Stimulated activated effector memory CD8-positive, alpha-beta T cell treated with anti-CD3 and anti-CD28 coated beads, Interleukin-12 subunit alpha, Interleukin-12 subunit beta, amount 100 ng/mL, for 72 hours (primary cell): ENCODE measurements around the gene EPB41L4A.
A peak's percentile ranks its signal among the peaks of the same experiment; 100 is the strongest.

Experiments used
- ATAC-seq: fragments of 150-1000 bp; cut with Tn5 transposase; 2 replicates; pipeline ENCODE4 v1.10.0; 2021
- DNase-seq, 2 donors: peaks; one replicate each; pipeline ENCODE4 v3.0.0; 2021 to 2022; ENCODE audit warnings: low spot score in 2 of 2
- H3K27ac Mint-ChIP-seq: one replicate; pipeline ENCODE4 v1.8.0; 2022; ENCODE audit warnings: mild to moderate bottlenecking, mixed read lengths
- H3K36me3 Mint-ChIP-seq: one replicate; pipeline ENCODE4 v1.8.0; 2022; ENCODE audit warnings: mild to moderate bottlenecking, mixed read lengths
- H3K4me1 Mint-ChIP-seq: one replicate; pipeline ENCODE4 v1.8.0; 2022; ENCODE audit warnings: mixed read lengths
- H3K4me3 Mint-ChIP-seq: one replicate; pipeline ENCODE4 v1.8.0; 2022; ENCODE audit warnings: mild to moderate bottlenecking, mixed read lengths
- H3K9me3 Mint-ChIP-seq: one replicate; pipeline ENCODE4 v1.8.0; 2022; ENCODE audit warnings: mixed read lengths

Gene EPB41L4A

DNA sequence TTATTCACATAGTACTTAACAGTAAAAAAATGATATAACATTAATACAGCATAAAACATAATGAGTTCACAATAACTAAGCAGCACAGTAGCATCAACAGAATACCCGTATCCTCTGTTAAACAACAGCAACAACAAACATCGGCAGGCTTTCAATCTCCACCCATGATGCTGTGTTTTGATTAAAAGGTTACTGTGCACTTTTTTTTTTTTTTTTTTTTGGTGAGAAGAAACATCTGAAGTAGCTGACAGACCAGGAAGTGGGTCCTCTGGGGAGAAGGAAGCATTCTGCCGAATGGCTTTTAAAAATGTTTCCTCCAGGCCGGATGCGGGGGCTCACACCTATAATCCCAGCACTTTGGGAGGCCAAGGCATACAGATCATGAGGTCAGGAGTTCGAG is 282.3 kb downstream of the EPB41L4A start:
- DNase-seq (no peak), ATAC-seq (no peak)
- Mint-ChIP-seq H3K9me3 (no peaks in the 10 kb centered on the region), H3K36me3 (no peaks in the 10 kb centered on the region), H3K4me3 (no peak overlapping the region), H3K27ac (no peak overlapping the region), H3K4me1 (no peaks in the 10 kb centered on the region)

- H3K9me3 Mint-ChIP-seq, result no peaks in the 10 kb centered on the region
- ATAC-seq (no peak), DNase-seq (no peak)
- H3K4me3 Mint-ChIP-seq, result no peak overlapping the region
- no peaks in the 10 kb centered on the region for H3K4me1 Mint-ChIP-seq
- no peak overlapping the region for H3K27ac Mint-ChIP-seq
- H3K36me3 Mint-ChIP-seq, result no peaks in the 10 kb centered on the region
These were observed 291.2 kb downstream of the EPB41L4A start for GRCh38 chr5:112127861-112128260.

- no peak for ATAC-seq
- Mint-ChIP-seq H3K36me3 (no peaks in the 10 kb centered on the region), H3K4me1 (no peaks in the 10 kb centered on the region), H3K4me3 (no peak overlapping the region), H3K27ac (no peak overlapping the region), H3K9me3 (no peaks in the 10 kb centered on the region)
- no peak for DNase-seq
These were observed 292.1 kb downstream of the EPB41L4A start for GRCh38 chr5:112126982-112127381.

- no peak for DNase-seq
- Mint-ChIP-seq H3K36me3 (no peaks in the 10 kb centered on the region), H3K27ac (no peak overlapping the region), H3K9me3 (peaks cover 3% of the 10 kb centered on the region), H3K4me3 (no peak overlapping the region), H3K4me1 (no peaks in the 10 kb centered on the region)
- no peak for ATAC-seq
These were observed 293.2 kb downstream of the EPB41L4A start for GRCh38 chr5:112125903-112126302.

DNA sequence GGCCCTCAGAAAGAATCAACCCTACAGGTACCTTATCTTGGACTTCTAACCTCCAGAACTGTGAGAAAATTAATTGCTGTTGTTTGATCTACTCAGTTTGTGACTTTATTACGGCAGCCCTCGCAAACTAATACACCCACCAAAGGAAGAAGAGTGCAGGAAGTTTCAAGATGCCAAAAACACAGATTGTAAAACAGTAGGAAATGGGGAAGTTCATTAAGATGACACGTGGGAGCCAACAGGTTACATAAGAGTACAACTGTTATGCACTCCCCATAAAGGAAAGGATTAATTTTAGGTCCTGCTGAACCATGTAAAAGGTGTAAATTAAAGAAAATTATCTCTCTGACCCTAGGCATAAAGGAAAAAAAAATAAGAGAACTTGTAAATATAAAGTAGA is 294.3 kb downstream of the EPB41L4A start:
- Mint-ChIP-seq H3K4me1 (no peaks in the 10 kb centered on the region), H3K4me3 (no peak overlapping the region), H3K9me3 (peaks cover 3% of the 10 kb centered on the region), H3K36me3 (no peaks in the 10 kb centered on the region), H3K27ac (no peak overlapping the region)
- ATAC-seq (no peak), DNase-seq (no peak)

DNA sequence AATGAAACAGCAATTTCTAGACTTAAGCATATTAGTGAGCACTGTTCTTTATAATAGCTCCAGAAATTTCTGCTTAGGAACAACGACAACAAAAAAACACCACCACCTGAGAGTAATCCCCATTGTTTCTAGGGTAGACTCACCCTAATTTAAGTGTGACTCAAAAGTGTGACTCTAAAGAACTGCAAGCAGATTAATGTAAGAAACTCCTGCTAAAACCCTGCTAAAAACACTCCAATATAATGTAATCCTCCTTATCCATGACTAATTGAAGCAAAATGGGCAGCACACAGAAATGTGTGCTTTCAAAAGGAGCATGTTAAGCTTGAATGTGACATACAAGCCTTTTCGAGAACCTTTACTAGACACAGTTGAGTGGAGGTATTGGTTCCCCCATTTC is 296.0 kb downstream of the EPB41L4A start:
- H3K36me3 Mint-ChIP-seq, result no peaks in the 10 kb centered on the region
- H3K4me3 Mint-ChIP-seq, result no peak overlapping the region
- H3K9me3 Mint-ChIP-seq, result peaks cover 3% of the 10 kb centered on the region
- no peaks in the 10 kb centered on the region for H3K4me1 Mint-ChIP-seq
- DNase-seq (no peak), ATAC-seq (no peak)
- H3K27ac Mint-ChIP-seq, result no peak overlapping the region

- no peak for DNase-seq
- H3K27ac Mint-ChIP-seq, result no peak overlapping the region
- H3K9me3 Mint-ChIP-seq, result peaks cover 3% of the 10 kb centered on the region
- H3K4me1 Mint-ChIP-seq, result no peaks in the 10 kb centered on the region
- H3K36me3 Mint-ChIP-seq, result no peaks in the 10 kb centered on the region
- no peak overlapping the region for H3K4me3 Mint-ChIP-seq
- ATAC-seq, result no peak
These were observed 296.7 kb downstream of the EPB41L4A start for GRCh38 chr5:112122353-112122752.

- Mint-ChIP-seq H3K9me3 (peaks cover 3% of the 10 kb centered on the region), H3K36me3 (no peaks in the 10 kb centered on the region), H3K27ac (no peak overlapping the region), H3K4me1 (no peaks in the 10 kb centered on the region), H3K4me3 (no peak overlapping the region)
- ATAC-seq (no peak), DNase-seq (no peak)
These were observed 297.8 kb downstream of the EPB41L4A start for GRCh38 chr5:112121258-112121657.

- no peak overlapping the region for H3K4me3 Mint-ChIP-seq
- H3K36me3 Mint-ChIP-seq, result no peaks in the 10 kb centered on the region
- ATAC-seq, result no peak
- H3K9me3 Mint-ChIP-seq, result peaks cover 3% of the 10 kb centered on the region
- H3K27ac Mint-ChIP-seq, result no peak overlapping the region
- no peaks in the 10 kb centered on the region for H3K4me1 Mint-ChIP-seq
- DNase-seq, result no peak
These were observed 299.1 kb downstream of the EPB41L4A start for GRCh38 chr5:112119969-112120368.

- no peak for DNase-seq
- H3K4me3 Mint-ChIP-seq, result no peak overlapping the region
- H3K4me1 Mint-ChIP-seq, result no peaks in the 10 kb centered on the region
- no peak overlapping the region for H3K27ac Mint-ChIP-seq
- H3K36me3 Mint-ChIP-seq, result no peaks in the 10 kb centered on the region
- ATAC-seq, result peak; percentile 42
- H3K9me3 Mint-ChIP-seq, result peaks cover 3% of the 10 kb centered on the region
These were observed 299.6 kb downstream of the EPB41L4A start for GRCh38 chr5:112119508-112119907.

GRCh38 chr5:112117551-112117950 is 301.5 kb downstream of the EPB41L4A start:
- H3K4me3 Mint-ChIP-seq, result no peak overlapping the region
- H3K4me1 Mint-ChIP-seq, result no peaks in the 10 kb centered on the region
- peaks cover 3% of the 10 kb centered on the region for H3K9me3 Mint-ChIP-seq
- ATAC-seq (no peak), DNase-seq (no peak)
- H3K27ac Mint-ChIP-seq, result no peak overlapping the region
- no peaks in the 10 kb centered on the region for H3K36me3 Mint-ChIP-seq

DNA sequence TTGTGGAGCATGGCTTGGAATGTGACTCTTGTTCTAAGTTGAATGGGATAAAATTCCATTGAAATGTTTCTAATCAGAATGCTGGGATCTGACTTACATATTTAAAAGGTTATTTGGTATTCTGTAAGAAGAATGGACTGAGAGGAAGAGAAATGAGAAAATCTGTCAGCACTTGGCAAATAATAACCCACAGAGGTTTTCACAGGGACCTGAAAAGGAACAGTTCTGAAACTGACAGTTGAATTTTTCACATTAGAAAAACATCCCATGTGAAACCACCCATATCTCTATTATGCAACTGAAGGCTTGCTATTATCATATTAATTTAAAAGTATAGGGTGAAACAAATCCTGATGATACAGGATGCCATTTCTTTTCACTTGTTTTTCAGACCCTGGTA is 302.7 kb downstream of the EPB41L4A start:
- H3K4me3 Mint-ChIP-seq, result no peak overlapping the region
- peaks cover 2% of the 10 kb centered on the region for H3K9me3 Mint-ChIP-seq
- no peak overlapping the region for H3K27ac Mint-ChIP-seq
- DNase-seq, result no peak
- H3K4me1 Mint-ChIP-seq, result no peaks in the 10 kb centered on the region
- ATAC-seq, result no peak
- no peaks in the 10 kb centered on the region for H3K36me3 Mint-ChIP-seq

- Mint-ChIP-seq H3K36me3 (no peaks in the 10 kb centered on the region), H3K27ac (no peak overlapping the region), H3K9me3 (peaks cover 3% of the 10 kb centered on the region), H3K4me3 (no peak overlapping the region), H3K4me1 (no peaks in the 10 kb centered on the region)
- no peak for ATAC-seq
- no peak for DNase-seq
These were observed 305.5 kb downstream of the EPB41L4A start for GRCh38 chr5:112113565-112113964.
